NT2/D1 (cell line): Measurements from ENCODE around the gene GALNT8.

Experiments used
- DNase-seq: peaks from one replicate; pipeline ENCODE4 v3.0.0-alpha.2; 2011; ENCODE audit warnings: low read depth, low spot score
- H3K27me3 ChIP-seq: 2 replicates; pipeline ENCODE4 v1.6.0; 2011; ENCODE audit warnings: mild to moderate bottlenecking; ENCODE audit not compliant: insufficient read length, insufficient read depth
- H3K36me3 ChIP-seq: 2 replicates; pipeline ENCODE4 v1.6.1; 2011; ENCODE audit warnings: mild to moderate bottlenecking, low read length, mixed read lengths; ENCODE audit not compliant: insufficient read depth, insufficient read length
- H3K4me1 ChIP-seq: 2 replicates; pipeline ENCODE4 v1.5.1; 2011; ENCODE audit not compliant: insufficient read depth, insufficient read length
- H3K4me3 ChIP-seq: 2 replicates; pipeline ENCODE4 v1.5.1; 2011; ENCODE audit warnings: low read depth; ENCODE audit not compliant: insufficient read length
- H3K9ac ChIP-seq: 2 replicates; pipeline ENCODE4 v1.6.0; 2011; ENCODE audit warnings: low read depth; ENCODE audit not compliant: insufficient read length
- H3K9me3 ChIP-seq: 2 replicates; pipeline ENCODE4 v1.5.1; 2011; ENCODE audit warnings: mild to moderate bottlenecking, low read length; ENCODE audit not compliant: insufficient read depth
- SUZ12 ChIP-seq: IDR thresholded peaks from 2 replicates; pipeline ENCODE4 v1.6.1; 2011; ENCODE audit not compliant: insufficient read length, insufficient read depth; ENCODE audit errors: extremely low read depth
- YY1 ChIP-seq: IDR thresholded peaks from 2 replicates; pipeline ENCODE4 v1.6.1; 2011; ENCODE audit not compliant: insufficient read length, insufficient read depth
- ZNF274 ChIP-seq: IDR thresholded peaks from 2 replicates; pipeline ENCODE4 v1.6.1; 2011; ENCODE audit warnings: mild to moderate bottlenecking, low read depth, low read length

Gene GALNT8

DNA sequence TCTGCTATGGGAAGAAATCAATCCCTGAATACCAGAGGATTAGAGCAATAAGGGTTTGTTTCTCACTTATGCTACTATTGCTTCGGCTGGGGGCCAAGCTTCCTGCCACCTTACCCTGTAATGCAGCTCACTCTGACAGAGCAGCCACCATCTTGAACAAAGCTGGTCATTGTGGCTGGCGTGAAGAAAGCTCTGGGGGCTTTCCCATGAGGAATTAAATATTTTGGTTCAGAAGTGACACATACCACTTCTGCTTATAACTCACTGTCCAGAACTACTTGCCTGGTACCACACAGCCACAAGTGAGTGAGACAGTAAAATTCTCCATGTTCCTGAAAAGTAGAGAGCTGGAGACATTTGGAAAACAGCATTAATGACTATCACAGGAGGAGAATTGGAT, 82.6 kb downstream of the GALNT8 start:
- DNase-seq = no peak
- Histone ChIP-seq H3K4me1 (no peaks in the 10 kb centered on the region), H3K9me3 (peaks cover 11% of the 10 kb centered on the region; the same call in 1 of the 2 replicates), H3K9ac (no peak overlapping the region), H3K27me3 (peaks cover 7% of the 10 kb centered on the region), H3K36me3 (no peaks in the 10 kb centered on the region), H3K4me3 (no peak overlapping the region)
- TF ChIP-seq SUZ12 (no peak), YY1 (no peak), ZNF274 (no peak)

DNA sequence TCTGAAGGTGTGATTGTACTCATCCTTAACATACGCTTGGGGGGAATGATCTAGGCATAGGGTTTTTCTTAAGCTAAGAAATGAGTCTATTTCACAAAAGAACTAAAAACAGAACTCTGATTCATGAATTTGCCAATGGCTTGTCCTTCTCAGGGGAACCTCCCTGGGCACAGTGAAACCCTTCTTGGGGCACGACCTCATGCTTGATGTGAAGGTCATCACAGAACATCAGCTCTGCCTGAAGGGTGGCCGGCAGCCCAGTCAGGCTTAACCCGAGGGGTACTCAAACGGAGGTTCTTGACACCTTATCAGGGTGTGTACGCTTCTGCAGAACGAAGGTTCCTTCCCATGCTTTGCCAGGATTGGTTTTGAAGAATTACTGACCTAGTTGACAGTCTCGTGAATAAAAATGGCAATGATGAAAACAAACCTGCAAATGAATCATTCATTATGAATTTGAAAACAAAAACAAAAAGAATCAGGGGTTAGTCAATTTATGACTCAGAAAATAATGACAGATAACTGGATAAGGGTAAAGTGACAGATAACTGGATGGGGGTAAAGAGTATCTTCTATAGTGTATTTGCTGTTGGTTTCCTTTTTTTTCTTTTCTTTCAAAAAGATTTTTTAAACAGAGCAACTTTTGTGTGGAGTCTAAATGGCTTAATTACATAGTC, 86.4 kb downstream of the GALNT8 start:
- no peak overlapping the region for H3K4me3 ChIP-seq
- H3K4me1 ChIP-seq = peaks cover 10% of the 10 kb centered on the region
- TF ChIP-seq YY1 (no peak), ZNF274 (no peak), SUZ12 (no peak)
- no peaks in the 10 kb centered on the region for H3K9me3 ChIP-seq
- H3K36me3 ChIP-seq = peaks cover 13% of the 10 kb centered on the region
- DNase-seq = no peak
- H3K27me3 ChIP-seq = peaks cover 40% of the 10 kb centered on the region
- H3K9ac ChIP-seq = no peak overlapping the region

DNA sequence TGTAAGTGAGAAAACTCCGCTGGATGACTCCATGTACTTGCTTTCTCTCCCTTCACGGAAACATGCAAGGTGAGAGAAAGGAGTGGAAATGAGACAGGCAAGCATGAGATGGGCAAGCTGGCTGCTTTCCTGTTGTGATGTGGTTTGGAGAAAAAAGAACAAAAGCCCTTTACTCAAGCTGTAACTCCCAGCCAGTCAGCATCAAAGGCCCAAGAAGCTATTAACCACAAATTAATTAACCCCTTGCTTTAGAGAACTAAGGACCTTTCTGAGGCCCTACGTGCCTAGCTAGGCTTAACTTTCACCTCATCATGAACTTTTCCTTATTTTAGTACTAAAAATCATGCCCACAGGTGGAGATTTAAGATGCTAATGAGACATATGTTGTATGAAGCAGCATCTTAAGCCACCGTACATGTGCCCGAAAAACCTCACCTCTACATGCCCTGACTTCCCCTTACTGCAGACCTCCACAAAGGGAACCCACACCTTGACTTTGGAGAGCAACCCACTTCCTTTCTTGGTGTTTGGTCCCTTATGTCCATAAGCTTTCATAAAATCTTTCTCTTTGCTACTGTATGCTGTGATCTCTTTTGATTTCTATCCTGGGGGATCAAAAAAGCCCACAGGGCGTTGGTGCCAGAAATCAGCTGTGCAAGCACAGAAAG, 87.0 kb downstream of the GALNT8 start:
- Histone ChIP-seq H3K4me3 (no peak overlapping the region), H3K4me1 (peaks cover 10% of the 10 kb centered on the region), H3K27me3 (peaks cover 40% of the 10 kb centered on the region), H3K9ac (no peak overlapping the region), H3K9me3 (no peaks in the 10 kb centered on the region), H3K36me3 (peaks cover 20% of the 10 kb centered on the region)
- DNase-seq = no peak
- no peak for TF ChIP-seq SUZ12
- TF ChIP-seq YY1 = no peak
- no peak for TF ChIP-seq ZNF274

DNA sequence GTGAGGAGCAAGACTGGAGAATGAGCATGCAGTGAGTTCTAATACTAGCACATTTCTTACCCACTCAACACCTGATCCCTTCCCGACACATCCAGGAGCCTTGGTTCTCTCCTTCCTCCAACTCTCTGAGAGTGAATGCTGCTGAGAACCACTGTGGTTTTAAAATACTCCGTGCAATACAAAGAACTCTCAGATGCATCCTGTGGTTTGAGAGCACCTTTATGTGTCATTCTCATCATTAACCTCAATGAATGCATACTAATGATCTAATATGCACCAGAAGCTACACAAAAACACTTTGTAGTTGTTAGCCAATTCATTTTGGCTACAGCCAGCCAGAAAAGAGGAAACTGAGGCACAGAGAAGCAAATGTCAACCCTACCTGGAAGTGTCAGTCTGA, 87.6 kb downstream of the GALNT8 start:
- TF ChIP-seq ZNF274 (no peak), YY1 (no peak), SUZ12 (no peak)
- H3K27me3 ChIP-seq = peaks cover 40% of the 10 kb centered on the region
- no peak for DNase-seq
- H3K9me3 ChIP-seq = no peaks in the 10 kb centered on the region
- H3K4me1 ChIP-seq = peaks cover 10% of the 10 kb centered on the region
- H3K4me3 ChIP-seq = no peak overlapping the region
- peaks cover 25% of the 10 kb centered on the region for H3K36me3 ChIP-seq
- no peak overlapping the region for H3K9ac ChIP-seq

DNA sequence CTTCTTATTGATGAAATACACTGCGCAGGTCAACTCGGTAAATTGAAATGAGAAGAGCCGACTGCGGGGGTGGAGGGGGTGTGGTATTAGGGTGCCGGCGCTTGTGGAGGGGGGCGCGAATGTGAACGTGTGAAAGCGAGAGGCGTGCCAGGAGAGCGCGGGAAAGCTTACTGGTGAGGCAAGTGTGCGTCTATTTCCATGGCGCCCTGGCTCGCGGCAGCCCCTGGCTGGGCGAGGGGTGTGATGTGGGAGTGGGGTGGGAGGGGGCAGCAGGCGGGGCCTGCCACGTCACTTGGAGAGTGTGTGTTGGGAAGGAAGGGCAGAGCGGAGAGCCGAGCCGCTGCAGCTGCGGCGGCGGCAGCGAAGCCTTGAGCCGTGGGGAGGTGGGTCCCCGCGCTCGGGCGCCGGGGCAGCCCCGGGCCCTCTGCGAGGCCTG, 88.8 kb downstream of the GALNT8 start:
- H3K4me1 ChIP-seq = peaks cover 10% of the 10 kb centered on the region
- H3K27me3 ChIP-seq = peaks cover 40% of the 10 kb centered on the region
- H3K36me3 ChIP-seq = peaks cover 36% of the 10 kb centered on the region
- no peak for TF ChIP-seq ZNF274
- peak; percentile 19 for TF ChIP-seq YY1
- H3K9me3 ChIP-seq = no peaks in the 10 kb centered on the region
- H3K4me3 ChIP-seq = peak overlapping the region; percentile 74
- peak overlapping the region; percentile 94 for H3K9ac ChIP-seq
- DNase-seq = peak; percentile 68

DNA sequence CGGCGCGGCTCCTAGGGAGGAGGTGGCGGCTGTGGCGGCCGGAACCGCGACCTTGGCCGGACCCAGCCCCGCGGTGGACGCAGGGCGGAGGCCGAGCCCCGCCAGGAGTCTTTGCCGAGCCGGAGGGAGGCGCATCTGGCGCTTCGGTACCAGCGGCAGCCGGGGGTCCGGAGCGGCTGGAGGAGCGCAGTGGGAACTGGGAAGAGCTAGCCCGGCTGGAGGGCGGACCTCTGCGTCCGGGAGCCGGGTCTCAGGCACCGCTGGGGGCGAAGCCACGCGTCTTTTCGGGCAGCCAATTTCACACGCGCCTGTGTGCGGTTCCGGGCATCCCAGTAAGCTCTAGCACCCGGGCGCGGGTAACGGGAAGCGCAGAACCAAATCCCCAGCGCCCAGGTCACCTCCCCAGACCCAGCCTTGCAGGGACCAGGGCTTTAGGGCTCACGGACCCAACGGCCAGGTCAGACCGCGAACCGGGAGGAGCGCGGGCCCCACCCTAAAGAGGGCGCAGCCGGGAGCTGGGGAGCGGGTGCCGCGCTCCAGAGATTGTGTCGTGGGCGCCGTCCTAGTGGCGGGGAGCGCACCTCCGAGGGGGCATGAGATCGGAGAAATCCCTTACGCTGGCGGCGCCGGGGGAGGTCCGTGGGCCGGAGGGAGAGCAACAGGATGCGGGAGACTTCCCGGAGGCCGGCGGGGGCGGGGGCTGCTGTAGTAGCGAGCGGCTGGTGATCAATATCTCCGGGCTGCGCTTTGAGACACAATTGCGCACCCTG, 89.4 kb downstream of the GALNT8 start:
- DNase-seq = peak; percentile 35
- H3K27me3 ChIP-seq = peaks cover 40% of the 10 kb centered on the region
- H3K36me3 ChIP-seq = peaks cover 42% of the 10 kb centered on the region
- no peaks in the 10 kb centered on the region for H3K9me3 ChIP-seq
- peaks cover 12% of the 10 kb centered on the region for H3K4me1 ChIP-seq
- H3K4me3 ChIP-seq = peak overlapping the region; percentile 74
- peak overlapping the region; percentile 94 for H3K9ac ChIP-seq
- TF ChIP-seq ZNF274 (no peak), SUZ12 (no peak), YY1 (no peak)

DNA sequence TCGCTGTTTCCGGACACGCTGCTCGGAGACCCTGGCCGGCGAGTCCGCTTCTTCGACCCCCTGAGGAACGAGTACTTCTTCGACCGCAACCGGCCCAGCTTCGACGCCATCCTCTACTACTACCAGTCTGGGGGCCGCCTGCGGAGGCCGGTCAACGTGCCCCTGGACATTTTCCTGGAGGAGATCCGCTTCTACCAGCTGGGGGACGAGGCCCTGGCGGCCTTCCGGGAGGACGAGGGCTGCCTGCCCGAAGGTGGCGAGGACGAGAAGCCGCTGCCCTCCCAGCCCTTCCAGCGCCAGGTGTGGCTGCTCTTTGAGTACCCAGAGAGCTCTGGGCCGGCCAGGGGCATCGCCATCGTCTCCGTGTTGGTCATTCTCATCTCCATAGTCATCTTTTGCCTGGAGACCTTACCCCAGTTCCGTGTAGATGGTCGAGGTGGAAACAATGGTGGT, 90.0 kb downstream of the GALNT8 start:
- peak overlapping the region; percentile 74 for H3K4me3 ChIP-seq
- H3K9ac ChIP-seq = peak overlapping the region; percentile 94
- DNase-seq = no peak
- no peaks in the 10 kb centered on the region for H3K9me3 ChIP-seq
- peaks cover 40% of the 10 kb centered on the region for H3K27me3 ChIP-seq
- peaks cover 47% of the 10 kb centered on the region for H3K36me3 ChIP-seq
- peaks cover 13% of the 10 kb centered on the region for H3K4me1 ChIP-seq
- TF ChIP-seq SUZ12 = no peak
- TF ChIP-seq ZNF274 = no peak
- no peak for TF ChIP-seq YY1
